HUES48 (cell line): ENCODE measurements around the gene INTS11.
A peak's percentile ranks its signal among the peaks of the same experiment; 100 is the strongest.

ENCODE experiments used
- H3K27ac ChIP-seq: one replicate; pipeline ENCODE4 v1.7.0; 2013; ENCODE audit warnings: low read depth, low read length, inconsistent platforms
- H3K27me3 ChIP-seq: 2 replicates; pipeline ENCODE4 v1.6.1; 2013; ENCODE audit warnings: mild to moderate bottlenecking, low read length; ENCODE audit not compliant: control insufficient read depth, insufficient read depth
- H3K36me3 ChIP-seq: 2 replicates; pipeline ENCODE4 v1.6.1; 2013; ENCODE audit warnings: low read length; ENCODE audit not compliant: control insufficient read depth, insufficient read depth
- H3K4me1 ChIP-seq: 2 replicates; pipeline ENCODE4 v1.6.1; 2013; ENCODE audit warnings: mild to moderate bottlenecking, low read length; ENCODE audit not compliant: control insufficient read depth, insufficient read depth
- H3K4me3 ChIP-seq: 2 replicates; pipeline ENCODE4 v1.5.1; 2013; ENCODE audit warnings: mild to moderate bottlenecking, low read depth, low read length
- H3K9ac ChIP-seq: 2 replicates; pipeline ENCODE4 v1.6.1; 2013; ENCODE audit warnings: mild to moderate bottlenecking, low read depth, low read length, moderate library complexity
- H3K9me3 ChIP-seq: 2 replicates; pipeline ENCODE4 v1.6.1; 2013; ENCODE audit warnings: low read length; ENCODE audit not compliant: control insufficient read depth, insufficient read depth

The INTS11 gene

GRCh38 chr1:1325288-1326074 is 1.0 kb upstream of the INTS11 start:
- H3K27ac ChIP-seq = peak overlapping the region; percentile 42
- H3K9me3 ChIP-seq = no peaks in the 10 kb centered on the region
- peaks cover 22% of the 10 kb centered on the region; the same call in 1 of the 2 replicates for H3K36me3 ChIP-seq
- peak overlapping the region; percentile 95 for H3K4me3 ChIP-seq
- no peaks in the 10 kb centered on the region for H3K4me1 ChIP-seq
- H3K9ac ChIP-seq = peak overlapping the region; percentile 61; the same call in 1 of the 2 replicates
- H3K27me3 ChIP-seq = no peaks in the 10 kb centered on the region

- H3K4me3 ChIP-seq = peak overlapping the region; percentile 95
- no peaks in the 10 kb centered on the region for H3K4me1 ChIP-seq
- H3K9ac ChIP-seq = peak overlapping the region; percentile 83
- no peaks in the 10 kb centered on the region for H3K9me3 ChIP-seq
- H3K36me3 ChIP-seq = peaks cover 35% of the 10 kb centered on the region
- H3K27ac ChIP-seq = peak overlapping the region; percentile 61
- H3K27me3 ChIP-seq = no peaks in the 10 kb centered on the region
These were observed 356 bp downstream of the INTS11 start for GRCh38 chr1:1324084-1324523.

GRCh38 chr1:1322952-1323351 is 1.5 kb downstream of the INTS11 start:
- H3K27ac ChIP-seq = no peak overlapping the region
- H3K36me3 ChIP-seq = peaks cover 40% of the 10 kb centered on the region
- H3K27me3 ChIP-seq = no peaks in the 10 kb centered on the region
- H3K9ac ChIP-seq = no peak overlapping the region
- H3K4me3 ChIP-seq = no peak overlapping the region; the same call in 1 of the 2 replicates
- no peaks in the 10 kb centered on the region for H3K4me1 ChIP-seq
- H3K9me3 ChIP-seq = no peaks in the 10 kb centered on the region

GRCh38 chr1:1322418-1322817 is 2.0 kb downstream of the INTS11 start:
- no peaks in the 10 kb centered on the region for H3K4me1 ChIP-seq
- no peaks in the 10 kb centered on the region for H3K9me3 ChIP-seq
- H3K9ac ChIP-seq = no peak overlapping the region
- no peak overlapping the region for H3K4me3 ChIP-seq
- H3K36me3 ChIP-seq = peaks cover 43% of the 10 kb centered on the region
- no peaks in the 10 kb centered on the region for H3K27me3 ChIP-seq
- no peak overlapping the region for H3K27ac ChIP-seq

- no peak overlapping the region for H3K27ac ChIP-seq
- H3K4me3 ChIP-seq = no peak overlapping the region
- no peak overlapping the region for H3K9ac ChIP-seq
- no peaks in the 10 kb centered on the region for H3K27me3 ChIP-seq
- H3K4me1 ChIP-seq = no peaks in the 10 kb centered on the region
- H3K9me3 ChIP-seq = no peaks in the 10 kb centered on the region
- H3K36me3 ChIP-seq = peaks cover 40% of the 10 kb centered on the region
These were observed 3.0 kb downstream of the INTS11 start for GRCh38 chr1:1321477-1321876.

GRCh38 chr1:1320666-1321448 is 3.6 kb downstream of the INTS11 start:
- H3K4me3 ChIP-seq = no peak overlapping the region
- H3K27me3 ChIP-seq = no peaks in the 10 kb centered on the region
- peaks cover 40% of the 10 kb centered on the region for H3K36me3 ChIP-seq
- H3K4me1 ChIP-seq = peaks cover 3% of the 10 kb centered on the region; the same call in 1 of the 2 replicates
- H3K9ac ChIP-seq = no peak overlapping the region
- H3K9me3 ChIP-seq = no peaks in the 10 kb centered on the region
- no peak overlapping the region for H3K27ac ChIP-seq

- H3K9me3 ChIP-seq = no peaks in the 10 kb centered on the region
- peaks cover 10% of the 10 kb centered on the region for H3K4me1 ChIP-seq
- no peak overlapping the region for H3K4me3 ChIP-seq
- no peak overlapping the region for H3K27ac ChIP-seq
- H3K27me3 ChIP-seq = no peaks in the 10 kb centered on the region
- H3K36me3 ChIP-seq = peaks cover 45% of the 10 kb centered on the region
- H3K9ac ChIP-seq = no peak overlapping the region
These were observed 4.9 kb downstream of the INTS11 start for GRCh38 chr1:1319646-1319941.

GRCh38 chr1:1318777-1319645 is 5.4 kb downstream of the INTS11 start:
- no peaks in the 10 kb centered on the region for H3K27me3 ChIP-seq
- H3K4me1 ChIP-seq = peaks cover 10% of the 10 kb centered on the region
- H3K9ac ChIP-seq = no peak overlapping the region
- no peaks in the 10 kb centered on the region for H3K9me3 ChIP-seq
- H3K36me3 ChIP-seq = peaks cover 51% of the 10 kb centered on the region
- H3K27ac ChIP-seq = no peak overlapping the region
- no peak overlapping the region for H3K4me3 ChIP-seq

- Histone ChIP-seq H3K27ac (no peak overlapping the region), H3K9ac (no peak overlapping the region), H3K36me3 (peaks cover 58% of the 10 kb centered on the region)
These were observed 6.3 kb downstream of the INTS11 start for GRCh38 chr1:1318131-1318652.

GRCh38 chr1:1317420-1317819 is 7.0 kb downstream of the INTS11 start:
- no peaks in the 10 kb centered on the region for H3K9me3 ChIP-seq
- no peaks in the 10 kb centered on the region for H3K27me3 ChIP-seq
- H3K4me1 ChIP-seq = peaks cover 10% of the 10 kb centered on the region
- no peak overlapping the region for H3K27ac ChIP-seq
- no peak overlapping the region for H3K9ac ChIP-seq
- no peak overlapping the region for H3K4me3 ChIP-seq
- H3K36me3 ChIP-seq = peaks cover 61% of the 10 kb centered on the region

More at GRCh38 chr1:1318131-1318652, 6.3 kb downstream of the INTS11 start:
- Histone ChIP-seq H3K27me3 (no peaks in the 10 kb centered on the region), H3K4me1 (peaks cover 10% of the 10 kb centered on the region), H3K9me3 (no peaks in the 10 kb centered on the region), H3K4me3 (no peak overlapping the region)
